ENCODE data around the gene IL3RA. TPM values are rescaled to one million over a fixed set of nuclear protein-coding genes. Genes with fewer than 3 reads are reported as not detected.
"Not testable (repeated sequence)": the region's sequence is repeated elsewhere in the genome, so short reads cannot be mapped to it uniquely, and the experiment has no call there.

IL3RA gene
- total RNA-seq, 4 donors from 2014 or later, result 1.2 to 16.2 (median 8.6) TPM

DNA sequence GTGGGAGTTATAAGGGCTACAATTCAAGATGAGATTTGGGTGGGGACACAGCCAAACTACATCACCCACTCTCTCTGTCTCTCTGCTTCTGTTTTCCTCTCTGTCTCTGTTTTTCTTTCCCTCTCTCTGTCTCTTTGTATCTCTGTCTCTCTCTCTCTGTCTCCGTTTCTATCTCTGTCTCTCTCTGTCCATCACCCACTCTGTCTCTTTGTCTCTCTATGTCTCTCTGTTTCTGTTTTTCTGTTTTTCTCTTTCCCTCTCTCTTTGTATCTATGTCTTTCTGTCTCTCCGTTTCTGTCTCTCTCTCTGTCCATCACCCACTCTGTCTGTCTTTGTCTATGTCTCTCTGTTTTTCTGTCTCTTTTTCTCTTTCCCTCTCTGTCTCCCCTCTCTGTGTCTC is 25.3 kb downstream of the IL3RA start:
- no peak for DNase-seq
- Histone ChIP-seq H3K9me3 (peaks cover 0 to 8% of the 10 kb centered on the region in 2 donors), H3K27me3 (no peaks in the 10 kb centered on the region), H3K36me3 (no peaks in the 10 kb centered on the region), H3K4me3 (no peak overlapping the region), H3K4me1 (no peaks in the 10 kb centered on the region), H3K27ac (no peak overlapping the region)
- TF ChIP-seq POLR2A (IDR thresholded peaks at IDR 0.05), result no peak
- TF ChIP-seq CTCF (IDR thresholded peaks at IDR 0.05), result no peak
- intact Hi-C loops (cut with DNase I; ENCODE audit: low total_unique reads), result no loop called here

GRCh38 chrX:1366363-1366762 is 29.8 kb downstream of the IL3RA start:
- H3K27me3 ChIP-seq; H3K36me3 ChIP-seq; H3K4me3 ChIP-seq; intact Hi-C loops (cut with DNase I; ENCODE audit: low total_unique reads); DNase-seq; H3K27ac ChIP-seq; H3K9me3 ChIP-seq; H3K4me1 ChIP-seq: not testable (repeated sequence)

GRCh38 chrX:1368385-1368698 is 31.8 kb downstream of the IL3RA start:
- intact Hi-C loops (cut with DNase I; ENCODE audit: low total_unique reads), result no loop called here
- no peaks in the 10 kb centered on the region for H3K4me1 ChIP-seq

DNA sequence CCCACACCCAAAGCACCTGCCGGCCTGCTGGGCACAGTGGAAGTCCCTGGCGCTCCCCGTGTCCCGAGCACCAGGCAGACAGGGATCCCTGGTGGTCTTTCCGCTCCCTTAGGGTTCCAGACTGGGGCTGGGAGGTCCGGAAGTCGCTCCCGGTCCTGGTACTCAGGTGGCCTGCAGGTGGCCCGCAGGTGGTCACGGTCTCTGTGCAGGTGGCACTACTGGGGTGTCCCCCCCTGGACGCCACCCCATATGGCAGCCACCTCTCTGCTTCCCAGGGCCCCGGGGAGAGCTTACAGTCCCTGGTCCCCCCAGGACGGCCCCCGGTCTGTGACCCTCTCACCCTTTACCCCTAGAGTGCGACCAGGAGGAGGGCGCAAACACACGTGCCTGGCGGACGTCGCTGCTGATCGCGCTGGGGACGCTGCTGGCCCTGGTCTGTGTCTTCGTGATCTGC is 41.7 kb downstream of the IL3RA start:
- H3K4me3 ChIP-seq, result no peak overlapping the region
- intact Hi-C loops (cut with DNase I; ENCODE audit: low total_unique reads), result no loop called here
- no peak for TF ChIP-seq CTCF (IDR thresholded peaks at IDR 0.05)
- no peak for TF ChIP-seq POLR2A (IDR thresholded peaks at IDR 0.05)
- no peaks in the 10 kb centered on the region for H3K36me3 ChIP-seq
- no peaks in the 10 kb centered on the region for H3K9me3 ChIP-seq
- no peak for DNase-seq
- no peak overlapping the region for H3K27ac ChIP-seq
- H3K27me3 ChIP-seq, result no peaks in the 10 kb centered on the region
- no peaks in the 10 kb centered on the region for H3K4me1 ChIP-seq

More at GRCh38 chrX:1368385-1368698, 31.8 kb downstream of the IL3RA start:
- no peak overlapping the region for H3K27ac ChIP-seq
- H3K36me3 ChIP-seq, result no peaks in the 10 kb centered on the region
- H3K4me3 ChIP-seq, result no peak overlapping the region
- no peaks in the 10 kb centered on the region for H3K9me3 ChIP-seq
- no peak for DNase-seq
- H3K27me3 ChIP-seq, result no peaks in the 10 kb centered on the region
- TF ChIP-seq CTCF (IDR thresholded peaks at IDR 0.05) (no peak), POLR2A (IDR thresholded peaks at IDR 0.05) (no peak)

GRCh38 chrX:1380672-1381233 is 44.2 kb downstream of the IL3RA start:
- DNase-seq, result no peak
- H3K36me3 ChIP-seq, result no peaks in the 10 kb centered on the region

More at GRCh38 chrX:1380672-1381233, 44.2 kb downstream of the IL3RA start:
- H3K4me3 ChIP-seq, result no peak overlapping the region
- H3K9me3 ChIP-seq, result no peaks in the 10 kb centered on the region
- H3K4me1 ChIP-seq, result no peaks in the 10 kb centered on the region
- no peak overlapping the region for H3K27ac ChIP-seq
- intact Hi-C loops (cut with DNase I; ENCODE audit: low total_unique reads), result no loop called here
- H3K27me3 ChIP-seq, result no peaks in the 10 kb centered on the region
- TF ChIP-seq POLR2A (IDR thresholded peaks at IDR 0.05) (no peak), CTCF (IDR thresholded peaks at IDR 0.05) (no peak)
